ENCODE measurements around the gene SMAD4.
"Not testable (repeated sequence)": the region's sequence is repeated elsewhere in the genome, so short reads cannot be mapped to it uniquely, and the experiment has no call there.

The SMAD4 gene

DNA sequence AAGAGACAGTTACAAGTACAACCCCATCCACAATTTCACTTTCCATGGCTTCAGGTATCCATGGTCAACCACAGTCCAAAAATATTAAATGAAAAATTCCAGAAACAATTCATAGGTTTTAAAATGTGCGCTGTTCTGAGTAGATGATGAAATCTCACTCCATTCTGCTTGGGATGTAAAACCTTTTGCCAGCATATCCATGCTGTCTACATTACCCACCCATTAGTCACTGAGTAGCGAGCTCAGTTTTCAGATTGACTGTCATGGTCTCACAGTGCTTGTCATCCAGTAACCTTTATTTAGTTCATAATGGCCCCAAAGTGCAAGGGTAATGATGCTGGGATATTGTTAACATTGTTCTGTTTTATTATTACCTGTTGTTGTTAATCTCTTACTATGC, 40.5 kb downstream of the SMAD4 start:
- Mint-ChIP-seq H3K36me3 (ENCODE audit: low read depth) (peaks cover 35% of the 10 kb centered on the region), H3K4me3 (no peak overlapping the region), H3K27ac (no peak overlapping the region), H3K27me3 (ENCODE audit: low read depth) (no peaks in the 10 kb centered on the region), H3K4me1 (ENCODE audit: low read depth) (peaks cover 11% of the 10 kb centered on the region), H3K9me3 (no peaks in the 10 kb centered on the region)

DNA sequence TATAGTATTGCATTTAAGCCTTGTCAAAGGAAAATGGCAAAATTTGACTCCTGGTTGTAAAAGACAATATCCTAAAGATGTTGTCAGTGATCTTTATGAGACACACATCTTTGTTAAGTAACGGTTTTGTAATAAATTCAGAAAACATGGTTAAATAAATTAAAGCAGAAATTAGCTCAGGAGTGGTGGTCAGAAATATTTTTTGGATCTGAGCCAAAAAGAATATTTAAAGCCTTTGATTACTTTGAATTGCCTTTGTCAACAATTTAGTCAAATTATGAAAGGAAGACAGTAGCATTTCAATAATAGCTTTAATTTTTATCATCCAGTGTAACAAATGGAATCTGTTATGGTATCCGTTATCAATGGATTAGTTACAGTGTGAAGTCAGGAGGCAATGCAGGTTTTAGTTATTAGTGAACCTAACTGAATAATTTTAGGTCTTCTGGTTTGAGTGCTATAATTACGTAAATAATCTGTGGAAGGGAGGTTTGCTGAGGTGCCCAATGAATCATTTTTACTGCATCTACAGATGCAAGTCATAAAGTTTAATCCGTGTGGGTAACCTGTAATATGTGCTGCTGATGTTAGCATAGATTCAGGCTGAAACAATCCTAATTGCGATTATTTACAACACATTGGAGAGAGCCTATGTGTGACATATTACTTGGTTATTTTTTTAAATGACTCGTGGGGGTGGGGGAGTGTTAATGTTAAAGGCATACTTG, 42.7 kb downstream of the SMAD4 start:
- Mint-ChIP-seq H3K27ac (no peak overlapping the region), H3K9me3 (no peaks in the 10 kb centered on the region), H3K27me3 (ENCODE audit: low read depth) (no peaks in the 10 kb centered on the region), H3K36me3 (ENCODE audit: low read depth) (peaks cover 39% of the 10 kb centered on the region), H3K4me3 (no peak overlapping the region), H3K4me1 (ENCODE audit: low read depth) (peaks cover 12% of the 10 kb centered on the region)

DNA sequence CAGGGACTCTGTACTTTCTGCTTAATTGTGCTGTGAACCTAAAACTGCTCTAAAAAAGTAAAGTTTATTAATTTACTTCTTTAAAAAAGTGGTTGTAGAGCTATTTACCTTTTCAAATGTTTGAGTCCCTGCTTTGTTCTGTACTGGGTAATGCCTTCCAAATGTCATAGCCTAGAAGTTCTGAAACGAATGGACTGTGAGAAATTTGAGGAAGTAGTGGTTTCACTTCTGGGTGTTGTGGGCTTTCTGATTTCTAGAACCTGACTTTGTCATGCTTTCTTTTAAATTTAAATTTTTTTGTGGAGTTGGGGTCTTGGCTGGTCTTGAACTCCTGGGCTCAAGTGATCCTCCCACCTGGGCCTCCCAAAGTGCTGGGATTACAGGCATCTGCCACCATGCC, 44.6 kb downstream of the SMAD4 start:
- Mint-ChIP-seq H3K4me3 (no peak overlapping the region), H3K27me3 (ENCODE audit: low read depth) (no peaks in the 10 kb centered on the region), H3K4me1 (ENCODE audit: low read depth) (peaks cover 12% of the 10 kb centered on the region), H3K9me3 (no peaks in the 10 kb centered on the region), H3K27ac (no peak overlapping the region), H3K36me3 (ENCODE audit: low read depth) (peaks cover 33% of the 10 kb centered on the region)

DNA sequence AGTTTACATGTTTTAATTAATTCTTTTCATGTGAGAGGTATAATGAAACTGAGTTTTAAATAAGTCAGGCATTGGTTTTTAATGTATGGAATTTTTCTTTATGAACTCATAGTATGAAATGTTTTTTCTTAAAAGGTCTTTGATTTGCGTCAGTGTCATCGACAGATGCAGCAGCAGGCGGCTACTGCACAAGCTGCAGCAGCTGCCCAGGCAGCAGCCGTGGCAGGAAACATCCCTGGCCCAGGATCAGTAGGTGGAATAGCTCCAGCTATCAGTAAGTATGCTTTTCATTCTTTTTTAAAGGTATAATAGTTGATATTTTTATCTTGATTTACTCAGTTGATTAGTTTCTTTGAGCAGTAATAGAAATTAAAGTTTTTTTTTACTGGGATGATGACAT, 46.5 kb downstream of the SMAD4 start:
- Mint-ChIP-seq H3K27me3 (ENCODE audit: low read depth) (no peaks in the 10 kb centered on the region), H3K27ac (no peak overlapping the region), H3K4me3 (no peak overlapping the region), H3K36me3 (ENCODE audit: low read depth) (peaks cover 31% of the 10 kb centered on the region), H3K4me1 (ENCODE audit: low read depth) (peaks cover 12% of the 10 kb centered on the region), H3K9me3 (no peaks in the 10 kb centered on the region)

DNA sequence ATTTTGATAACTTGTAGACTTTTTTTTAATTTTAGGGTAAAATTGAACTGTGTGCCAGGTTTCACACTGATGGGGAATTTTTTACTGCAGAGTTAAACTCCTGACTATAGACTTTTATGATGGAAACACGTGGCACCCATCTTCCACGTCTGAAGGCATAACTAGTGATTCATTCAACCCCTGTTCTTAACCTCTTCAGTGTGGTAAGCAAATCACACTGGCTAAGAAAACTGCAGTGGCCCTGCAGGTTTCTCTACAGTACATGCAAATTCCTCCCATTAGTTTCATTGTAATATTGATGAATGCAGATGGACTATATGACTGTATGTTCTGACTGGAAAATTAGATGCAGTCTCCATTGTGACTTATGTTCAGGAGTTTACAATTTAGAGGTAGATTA, 47.2 kb downstream of the SMAD4 start:
- H3K27me3 Mint-ChIP-seq (ENCODE audit: low read depth) = no peaks in the 10 kb centered on the region
- no peak overlapping the region for H3K4me3 Mint-ChIP-seq
- H3K4me1 Mint-ChIP-seq (ENCODE audit: low read depth) = peaks cover 14% of the 10 kb centered on the region
- H3K27ac Mint-ChIP-seq = no peak overlapping the region
- peaks cover 26% of the 10 kb centered on the region for H3K36me3 Mint-ChIP-seq (ENCODE audit: low read depth)
- no peaks in the 10 kb centered on the region for H3K9me3 Mint-ChIP-seq

DNA sequence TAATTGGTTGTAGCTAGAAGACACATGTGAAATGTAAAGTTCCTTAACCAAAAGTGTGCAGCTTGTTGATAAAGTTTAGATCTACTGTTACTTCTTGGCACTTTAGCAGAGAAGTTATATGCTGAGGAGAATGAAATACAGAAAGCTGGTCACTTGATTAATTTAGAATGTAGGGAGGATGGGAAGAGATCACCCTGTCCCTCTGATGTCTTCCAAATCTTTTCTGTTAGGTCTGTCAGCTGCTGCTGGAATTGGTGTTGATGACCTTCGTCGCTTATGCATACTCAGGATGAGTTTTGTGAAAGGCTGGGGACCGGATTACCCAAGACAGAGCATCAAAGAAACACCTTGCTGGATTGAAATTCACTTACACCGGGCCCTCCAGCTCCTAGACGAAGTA, 48.0 kb downstream of the SMAD4 start:
- no peaks in the 10 kb centered on the region for H3K9me3 Mint-ChIP-seq
- no peak overlapping the region for H3K4me3 Mint-ChIP-seq
- H3K36me3 Mint-ChIP-seq (ENCODE audit: low read depth) = peaks cover 31% of the 10 kb centered on the region
- no peak overlapping the region for H3K27ac Mint-ChIP-seq
- H3K4me1 Mint-ChIP-seq (ENCODE audit: low read depth) = peaks cover 18% of the 10 kb centered on the region
- H3K27me3 Mint-ChIP-seq (ENCODE audit: low read depth) = no peaks in the 10 kb centered on the region

DNA sequence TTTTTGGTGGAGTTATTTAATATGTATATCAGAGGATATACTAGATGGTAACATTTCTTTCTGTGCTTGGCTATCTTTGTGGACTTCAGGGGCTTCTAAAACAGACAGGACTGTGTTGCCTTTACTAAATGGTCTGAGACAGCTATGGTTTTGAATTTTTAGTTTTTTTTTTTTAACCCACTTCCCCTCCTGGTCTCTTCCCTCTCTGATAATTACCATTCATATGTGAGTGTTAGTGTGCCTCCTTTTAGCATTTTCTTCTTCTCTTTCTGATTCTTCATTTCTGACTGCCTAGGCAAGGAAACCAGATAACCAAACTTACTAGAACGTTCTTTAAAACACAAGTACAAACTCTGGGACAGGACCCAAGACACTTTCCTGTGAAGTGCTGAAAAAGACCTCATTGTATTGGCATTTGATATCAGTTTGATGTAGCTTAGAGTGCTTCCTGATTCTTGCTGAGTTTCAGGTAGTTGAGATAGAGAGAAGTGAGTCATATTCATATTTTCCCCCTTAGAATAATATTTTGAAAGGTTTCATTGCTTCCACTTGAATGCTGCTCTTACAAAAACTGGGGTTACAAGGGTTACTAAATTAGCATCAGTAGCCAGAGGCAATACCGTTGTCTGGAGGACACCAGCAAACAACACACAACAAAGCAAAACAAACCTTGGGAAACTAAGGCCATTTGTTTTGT, 52.7 kb downstream of the SMAD4 start:
- Mint-ChIP-seq H3K27me3 (ENCODE audit: low read depth) (no peaks in the 10 kb centered on the region), H3K36me3 (ENCODE audit: low read depth) (peaks cover 55% of the 10 kb centered on the region), H3K4me3 (no peak overlapping the region)

DNA sequence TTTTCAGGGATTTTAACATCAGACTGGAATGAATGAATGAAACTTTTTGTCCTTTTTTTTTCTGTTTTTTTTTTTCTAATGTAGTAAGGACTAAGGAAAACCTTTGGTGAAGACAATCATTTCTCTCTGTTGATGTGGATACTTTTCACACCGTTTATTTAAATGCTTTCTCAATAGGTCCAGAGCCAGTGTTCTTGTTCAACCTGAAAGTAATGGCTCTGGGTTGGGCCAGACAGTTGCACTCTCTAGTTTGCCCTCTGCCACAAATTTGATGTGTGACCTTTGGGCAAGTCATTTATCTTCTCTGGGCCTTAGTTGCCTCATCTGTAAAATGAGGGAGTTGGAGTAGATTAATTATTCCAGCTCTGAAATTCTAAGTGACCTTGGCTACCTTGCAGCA, 53.4 kb downstream of the SMAD4 start:
- peaks cover 26% of the 10 kb centered on the region for H3K9me3 Mint-ChIP-seq
- no peak overlapping the region for H3K27ac Mint-ChIP-seq
- no peak overlapping the region for H3K4me3 Mint-ChIP-seq
- H3K4me1 Mint-ChIP-seq (ENCODE audit: low read depth) = peaks cover 7% of the 10 kb centered on the region
- peaks cover 61% of the 10 kb centered on the region for H3K36me3 Mint-ChIP-seq (ENCODE audit: low read depth)
- no peaks in the 10 kb centered on the region for H3K27me3 Mint-ChIP-seq (ENCODE audit: low read depth)

More for the DNA sequence above, 52.7 kb downstream of the SMAD4 start:
- Mint-ChIP-seq H3K9me3 (peaks cover 19% of the 10 kb centered on the region), H3K27ac (no peak overlapping the region), H3K4me1 (ENCODE audit: low read depth) (peaks cover 7% of the 10 kb centered on the region)

DNA sequence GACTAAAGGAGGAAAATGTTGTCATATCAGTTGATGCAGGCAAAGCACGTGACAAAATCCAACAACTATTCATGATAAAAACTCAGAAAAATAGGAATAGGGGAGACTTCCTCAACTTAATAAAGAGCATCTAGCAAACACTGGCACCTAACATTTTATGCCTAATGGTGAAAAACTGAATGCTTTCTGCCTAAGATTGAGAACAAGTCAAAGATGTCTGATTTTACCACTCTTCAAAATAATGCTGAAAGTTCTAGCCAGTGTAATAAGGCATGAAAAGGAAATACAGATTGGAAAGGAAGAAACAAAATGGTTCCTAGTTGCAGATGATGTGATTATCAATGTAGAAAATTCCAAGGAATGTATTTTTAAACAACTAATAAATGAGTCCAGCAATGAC, 58.4 kb downstream of the SMAD4 start:
- H3K4me1 Mint-ChIP-seq (ENCODE audit: low read depth) = no peaks in the 10 kb centered on the region
- no peak overlapping the region for H3K4me3 Mint-ChIP-seq
- peaks cover 32% of the 10 kb centered on the region for H3K9me3 Mint-ChIP-seq
- no peaks in the 10 kb centered on the region for H3K27me3 Mint-ChIP-seq (ENCODE audit: low read depth)
- peaks cover 38% of the 10 kb centered on the region for H3K36me3 Mint-ChIP-seq (ENCODE audit: low read depth)
- no peak overlapping the region for H3K27ac Mint-ChIP-seq

DNA sequence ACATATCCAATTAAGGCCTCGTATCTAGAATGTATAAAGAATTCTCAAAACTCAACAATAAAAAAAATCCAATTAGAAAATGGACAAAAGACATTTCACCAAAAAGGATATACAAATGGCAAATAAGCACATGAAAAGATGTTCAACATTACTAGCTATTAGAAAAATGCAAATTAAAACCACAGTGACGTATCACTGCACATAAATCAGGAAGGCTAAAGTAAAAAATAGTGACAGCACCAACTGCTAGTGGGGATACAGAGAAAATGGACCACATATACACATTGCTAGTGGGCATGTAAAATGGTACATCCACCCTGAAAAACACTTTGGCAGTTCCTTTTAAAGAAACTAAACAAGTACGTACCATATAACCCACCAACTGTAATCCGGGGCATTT, 59.7 kb downstream of the SMAD4 start:
- H3K27ac Mint-ChIP-seq = no peak overlapping the region
- no peaks in the 10 kb centered on the region for H3K27me3 Mint-ChIP-seq (ENCODE audit: low read depth)
- H3K9me3 Mint-ChIP-seq = peaks cover 32% of the 10 kb centered on the region
- peaks cover 31% of the 10 kb centered on the region for H3K36me3 Mint-ChIP-seq (ENCODE audit: low read depth)
- no peak overlapping the region for H3K4me3 Mint-ChIP-seq
- no peaks in the 10 kb centered on the region for H3K4me1 Mint-ChIP-seq (ENCODE audit: low read depth)

DNA sequence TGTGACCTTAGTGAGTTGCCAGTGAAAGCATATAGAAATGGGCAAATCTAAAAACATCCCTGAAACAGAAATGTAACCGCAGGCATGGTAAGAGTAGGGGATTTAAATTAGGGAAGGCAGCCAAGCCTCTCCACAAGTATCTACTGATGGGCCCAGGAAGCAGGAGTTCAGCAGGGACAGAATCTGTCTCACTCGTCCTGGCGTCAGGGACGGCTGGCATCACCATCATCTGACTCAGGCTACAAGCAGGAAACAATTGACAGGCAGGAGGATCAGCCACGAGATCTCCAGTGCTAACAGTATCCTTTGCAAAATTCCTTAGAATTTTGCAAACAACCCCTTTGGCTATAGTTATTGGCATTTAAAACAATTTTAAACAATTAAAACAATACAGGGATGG, 61.3 kb downstream of the SMAD4 start:
- Mint-ChIP-seq H3K27me3 (ENCODE audit: low read depth) (no peaks in the 10 kb centered on the region), H3K4me1 (ENCODE audit: low read depth) (no peaks in the 10 kb centered on the region), H3K4me3 (no peak overlapping the region), H3K36me3 (ENCODE audit: low read depth) (peaks cover 17% of the 10 kb centered on the region), H3K9me3 (peaks cover 27% of the 10 kb centered on the region), H3K27ac (no peak overlapping the region)

DNA sequence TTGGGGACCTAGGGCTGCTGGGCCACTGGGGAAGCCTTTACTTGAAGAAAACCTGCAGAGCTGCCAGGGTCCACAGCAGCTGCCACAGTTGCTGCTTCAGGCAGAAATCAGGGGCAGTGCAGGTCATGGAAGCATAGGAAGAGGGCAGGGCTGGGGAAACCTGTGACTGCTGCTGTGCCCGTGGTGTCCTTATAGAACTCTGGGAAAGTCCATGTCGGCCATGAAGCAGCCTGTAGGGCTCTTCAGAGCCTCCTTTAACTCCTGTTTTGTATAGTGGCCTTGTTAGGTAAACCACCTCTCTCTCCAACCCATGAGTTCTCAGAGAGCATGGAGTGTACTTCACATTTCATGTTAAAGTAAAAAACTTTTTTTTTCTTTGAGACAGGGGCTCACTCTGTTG, 62.1 kb downstream of the SMAD4 start:
- Mint-ChIP-seq H3K4me3 (no peak overlapping the region), H3K9me3 (peaks cover 18% of the 10 kb centered on the region), H3K27me3 (ENCODE audit: low read depth) (no peaks in the 10 kb centered on the region), H3K4me1 (ENCODE audit: low read depth) (no peaks in the 10 kb centered on the region), H3K36me3 (ENCODE audit: low read depth) (peaks cover 10% of the 10 kb centered on the region), H3K27ac (no peak overlapping the region)

DNA sequence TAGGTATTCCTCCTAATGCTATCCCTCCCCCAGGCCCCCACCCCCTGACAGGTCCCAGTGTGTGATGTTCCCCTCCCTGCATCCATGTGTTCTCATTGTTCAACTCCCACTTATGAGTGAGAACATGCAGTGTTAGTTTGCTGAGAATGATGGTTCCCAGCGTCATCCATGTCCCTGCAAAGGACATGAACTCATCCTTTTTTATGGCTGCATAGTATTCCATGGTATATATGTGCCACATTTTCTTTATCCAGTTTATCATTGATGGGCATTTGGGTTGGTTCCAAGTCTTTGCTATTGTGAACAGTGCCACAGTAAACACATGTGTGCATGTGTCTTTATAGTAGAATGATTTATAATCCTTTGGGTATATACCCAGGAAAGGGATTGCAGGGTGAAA, 63.0 kb downstream of the SMAD4 start:
- peaks cover 11% of the 10 kb centered on the region for H3K9me3 Mint-ChIP-seq
- not testable (repeated sequence) for H3K4me1 Mint-ChIP-seq (ENCODE audit: low read depth); H3K27me3 Mint-ChIP-seq (ENCODE audit: low read depth); H3K36me3 Mint-ChIP-seq (ENCODE audit: low read depth); H3K4me3 Mint-ChIP-seq; H3K27ac Mint-ChIP-seq

DNA sequence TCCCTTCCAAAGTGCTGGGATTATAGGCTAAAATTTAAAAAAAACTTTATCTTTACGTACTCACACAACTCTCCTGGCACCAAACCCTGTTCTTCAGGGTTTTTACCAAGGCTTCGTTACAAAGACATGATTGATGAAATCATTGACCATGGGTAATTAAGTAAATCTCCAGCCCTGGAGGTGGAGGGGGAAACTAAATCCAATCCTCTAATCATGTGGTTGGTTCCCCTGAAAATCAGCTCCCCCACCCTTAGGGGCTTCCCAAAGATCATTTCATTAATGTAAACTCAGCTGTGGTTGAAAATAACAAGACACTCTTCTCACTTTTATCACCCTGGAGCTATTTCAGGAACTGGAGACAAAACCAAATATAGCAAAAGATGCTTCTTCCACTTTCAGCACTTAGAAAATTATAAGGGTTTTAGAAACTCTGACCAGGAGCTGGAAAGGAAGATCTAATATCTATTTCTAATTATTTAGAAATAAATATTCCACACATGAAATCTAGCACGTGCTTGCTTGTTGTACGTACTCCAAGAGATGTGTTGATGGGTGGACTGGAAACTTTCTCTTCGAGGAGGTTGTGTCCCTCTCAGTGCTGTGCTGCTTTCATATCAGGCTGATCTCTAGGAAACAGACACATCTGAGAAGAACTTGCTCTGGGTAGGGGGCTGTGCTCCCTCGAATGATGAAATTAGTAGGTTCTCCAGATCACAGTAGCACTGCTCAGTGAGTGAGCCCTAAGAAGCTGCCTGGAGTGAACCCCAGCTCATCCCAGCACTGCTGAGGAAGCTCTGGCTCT, 67.2 kb downstream of the SMAD4 start:
- H3K27ac Mint-ChIP-seq = no peak overlapping the region
- H3K4me1 Mint-ChIP-seq (ENCODE audit: low read depth) = no peaks in the 10 kb centered on the region
- no peaks in the 10 kb centered on the region for H3K27me3 Mint-ChIP-seq (ENCODE audit: low read depth)
- no peaks in the 10 kb centered on the region for H3K9me3 Mint-ChIP-seq
- H3K36me3 Mint-ChIP-seq (ENCODE audit: low read depth) = no peaks in the 10 kb centered on the region
- no peak overlapping the region for H3K4me3 Mint-ChIP-seq

DNA sequence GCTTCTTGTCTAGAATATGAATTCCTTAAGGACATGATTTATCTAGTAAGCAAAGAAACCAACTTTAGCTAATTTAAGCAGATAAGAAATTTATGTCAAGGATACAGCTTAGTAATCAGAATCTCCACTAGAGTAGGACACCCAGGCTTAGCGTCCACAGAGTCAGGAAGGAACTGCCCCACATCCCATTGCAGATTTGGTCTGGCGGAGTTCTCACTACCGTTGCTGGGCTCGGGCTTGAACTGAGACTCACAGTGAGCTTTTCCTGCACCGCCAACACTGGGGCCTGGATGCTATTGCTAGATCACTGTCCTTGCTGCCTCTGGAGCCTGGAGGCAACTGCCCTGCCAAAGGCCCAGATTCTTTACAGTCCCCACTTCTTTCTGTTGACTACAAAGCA, 68.1 kb downstream of the SMAD4 start:
- H3K4me1 Mint-ChIP-seq (ENCODE audit: low read depth) = no peaks in the 10 kb centered on the region
- H3K27me3 Mint-ChIP-seq (ENCODE audit: low read depth) = no peaks in the 10 kb centered on the region
- H3K4me3 Mint-ChIP-seq = no peak overlapping the region
- no peaks in the 10 kb centered on the region for H3K36me3 Mint-ChIP-seq (ENCODE audit: low read depth)
- H3K27ac Mint-ChIP-seq = no peak overlapping the region
- H3K9me3 Mint-ChIP-seq = no peaks in the 10 kb centered on the region
